ENCODE results near the gene PLCB1. TPM values are rescaled to one million over a fixed set of nuclear protein-coding genes. Genes with fewer than 3 reads are reported as not detected.

Gene PLCB1
- total and polyA plus RNA-seq, 2 donors (not counting 3 experiments of a cell fraction or from before 2014, with no cell fraction given): 10.2 to 53.4 TPM

DNA sequence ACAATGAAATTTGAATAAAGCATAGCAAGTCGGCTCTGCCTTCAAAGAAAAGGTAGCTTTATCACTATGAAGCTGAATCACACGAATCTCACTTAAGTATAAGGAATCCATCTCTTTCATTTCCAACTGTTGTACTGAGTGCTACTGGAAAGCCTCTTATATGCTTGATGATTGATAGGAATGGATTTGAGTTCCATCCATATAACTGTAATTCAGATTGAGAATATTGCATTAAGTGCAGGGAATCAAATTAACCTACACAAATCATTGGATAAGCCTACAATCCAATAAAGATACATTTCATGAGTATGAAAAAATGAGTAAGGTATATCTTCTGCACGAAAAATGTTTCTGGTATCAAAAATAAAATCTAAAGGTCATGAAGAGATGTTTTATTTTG is 492.0 kb downstream of the PLCB1 start:
- Histone ChIP-seq H3K9ac (replicated peaks; ENCODE audit: extremely low read depth, insufficient read depth, low read length) (no peak overlapping the region), H3K4me1 (ENCODE audit: control insufficient read depth, extremely low read depth, insufficient read depth, low read length) (no peaks in the 10 kb centered on the region), H2AFZ (ENCODE audit: low read depth, low read length) (no peak overlapping the region), H3K9me1 (replicated peaks; ENCODE audit: control insufficient read depth, extremely low read depth, insufficient read depth, low read length) (peaks cover 2% of the 10 kb centered on the region), H3K4me2 (ENCODE audit: insufficient read depth, low read length) (no peak overlapping the region), H3K27ac (ENCODE audit: insufficient read depth, low read depth, low read length) (no peak overlapping the region), H3K4me3 (replicated peaks in 1 of 3; ENCODE audit: insufficient read depth in 1 of 3, low read depth in 1 of 3, low read length in 3 of 3) (no peak overlapping the region), H3K79me2 (ENCODE audit: control insufficient read depth, insufficient read depth, low read length) (no peaks in the 10 kb centered on the region), H3K36me3 (ENCODE audit: control insufficient read depth in 2 of 2, extremely low read depth in 1 of 2, insufficient read depth in 2 of 2, low read length in 2 of 2) (no peaks in the 10 kb centered on the region), H3K27me3 (ENCODE audit: control insufficient read depth in 2 of 2, insufficient read depth in 2 of 2, low read length in 2 of 2) (no peaks in the 10 kb centered on the region), H3K9me3 (replicated peaks; ENCODE audit: control insufficient read depth, insufficient read depth, low read length) (no peaks in the 10 kb centered on the region), H4K20me1 (replicated peaks; ENCODE audit: control insufficient read depth, extremely low read depth, insufficient read depth, low read length) (no peaks in the 10 kb centered on the region)
- dilution Hi-C loops (cut with MboI; ENCODE audit: extremely low pct_ligation_motif_present, low sequenced_read_pairs) (no loop called here), intact Hi-C loops (cut with micrococcal nuclease) (no loop called here)
- FAIRE-seq: no peak
- TF ChIP-seq, protein P1, sequence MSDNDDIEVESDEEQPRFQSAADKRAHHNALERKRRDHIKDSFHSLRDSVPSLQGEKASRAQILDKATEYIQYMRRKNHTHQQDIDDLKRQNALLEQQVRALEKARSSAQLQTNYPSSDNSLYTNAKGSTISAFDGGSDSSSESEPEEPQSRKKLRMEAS (IDR thresholded peaks at IDR 0.05; ENCODE audit: insufficient read depth, insufficient read length): no peak
- TF ChIP-seq, protein P2, sequence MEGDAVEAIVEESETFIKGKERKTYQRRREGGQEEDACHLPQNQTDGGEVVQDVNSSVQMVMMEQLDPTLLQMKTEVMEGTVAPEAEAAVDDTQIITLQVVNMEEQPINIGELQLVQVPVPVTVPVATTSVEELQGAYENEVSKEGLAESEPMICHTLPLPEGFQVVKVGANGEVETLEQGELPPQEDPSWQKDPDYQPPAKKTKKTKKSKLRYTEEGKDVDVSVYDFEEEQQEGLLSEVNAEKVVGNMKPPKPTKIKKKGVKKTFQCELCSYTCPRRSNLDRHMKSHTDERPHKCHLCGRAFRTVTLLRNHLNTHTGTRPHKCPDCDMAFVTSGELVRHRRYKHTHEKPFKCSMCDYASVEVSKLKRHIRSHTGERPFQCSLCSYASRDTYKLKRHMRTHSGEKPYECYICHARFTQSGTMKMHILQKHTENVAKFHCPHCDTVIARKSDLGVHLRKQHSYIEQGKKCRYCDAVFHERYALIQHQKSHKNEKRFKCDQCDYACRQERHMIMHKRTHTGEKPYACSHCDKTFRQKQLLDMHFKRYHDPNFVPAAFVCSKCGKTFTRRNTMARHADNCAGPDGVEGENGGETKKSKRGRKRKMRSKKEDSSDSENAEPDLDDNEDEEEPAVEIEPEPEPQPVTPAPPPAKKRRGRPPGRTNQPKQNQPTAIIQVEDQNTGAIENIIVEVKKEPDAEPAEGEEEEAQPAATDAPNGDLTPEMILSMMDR (IDR thresholded peaks at IDR 0.05; ENCODE audit: extremely low read depth in 1 of 2, insufficient read depth in 1 of 2, low read depth in 1 of 2, low read length in 2 of 2): no peak
- no peak for TF ChIP-seq MYC (IDR thresholded peaks at IDR 0.05; ENCODE audit: low read depth, low read length)
- POLR2A ChIA-PET: no interaction called here
- DNase-seq (ENCODE audit: low read depth, low spot score): no peak
- CTCF ChIA-PET: interaction anchor here (1.0 to 1.5 kb wide), 4 partner anchors 12 to 581 kb away, joined by 3 to 4 read pairs (median 4); no protein-coding TSS in a partner anchor
- no TSS peak for BruUV-seq (replicated peaks)

DNA sequence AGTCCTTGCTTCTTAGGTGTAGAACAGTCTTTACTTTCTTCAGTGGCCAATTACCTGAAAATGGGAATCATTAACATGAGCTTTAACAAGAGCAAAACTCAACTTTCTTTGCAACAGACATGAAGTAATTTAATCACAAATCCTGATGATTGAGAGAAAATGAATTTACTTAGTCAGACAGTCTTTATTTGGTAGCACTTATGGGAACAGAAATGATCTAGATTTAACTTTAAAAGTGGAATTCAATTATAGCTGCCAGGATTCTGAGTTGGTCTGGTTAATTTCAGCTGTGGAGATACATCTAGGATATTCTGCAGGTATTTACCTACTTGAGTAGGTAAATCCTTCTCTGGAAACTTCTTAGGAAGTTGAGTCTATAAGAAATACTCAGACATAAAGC is 492.6 kb downstream of the PLCB1 start:
- no peak overlapping the region for H3K9ac ChIP-seq (replicated peaks; ENCODE audit: extremely low read depth, insufficient read depth, low read length)
- ChIA-PET CTCF (interaction anchor here (1.3 kb wide), 1 partner anchor 88 kb away, joined by 3 read pairs; no protein-coding TSS in a partner anchor), POLR2A (no interaction called here)
- H2AFZ ChIP-seq (ENCODE audit: low read depth, low read length): no peak overlapping the region
- intact Hi-C loops (cut with micrococcal nuclease) (no loop called here), dilution Hi-C loops (cut with MboI; ENCODE audit: extremely low pct_ligation_motif_present, low sequenced_read_pairs) (no loop called here)
- H3K4me3 ChIP-seq (replicated peaks in 1 of 3; ENCODE audit: insufficient read depth in 1 of 3, low read depth in 1 of 3, low read length in 3 of 3): no peak overlapping the region
- H3K4me1 ChIP-seq (ENCODE audit: control insufficient read depth, extremely low read depth, insufficient read depth, low read length): no peaks in the 10 kb centered on the region
- no peaks in the 10 kb centered on the region for H4K20me1 ChIP-seq (replicated peaks; ENCODE audit: control insufficient read depth, extremely low read depth, insufficient read depth, low read length)
- H3K9me3 ChIP-seq (replicated peaks; ENCODE audit: control insufficient read depth, insufficient read depth, low read length): no peaks in the 10 kb centered on the region
- H3K9me1 ChIP-seq (replicated peaks; ENCODE audit: control insufficient read depth, extremely low read depth, insufficient read depth, low read length): peaks cover 2% of the 10 kb centered on the region
- TF ChIP-seq, protein P1 (IDR thresholded peaks at IDR 0.05; ENCODE audit: insufficient read depth, insufficient read length): no peak
- TF ChIP-seq JUN (IDR thresholded peaks at IDR 0.05; ENCODE audit: borderline replicate concordance, insufficient read depth, insufficient read length, low read depth) (no peak), MYC (IDR thresholded peaks at IDR 0.05; ENCODE audit: low read depth, low read length) (no peak), POLR2AphosphoS5 (IDR thresholded peaks at IDR 0.05; ENCODE audit: insufficient read depth, low read depth, low read length) (no peak), FOS (IDR thresholded peaks at IDR 0.05; ENCODE audit: borderline replicate concordance, insufficient read depth, low read length) (no peak), GATA2 (IDR thresholded peaks at IDR 0.05; ENCODE audit: insufficient read depth, insufficient read length, low read depth, low read length) (no peak), POLR2A (IDR thresholded peaks at IDR 0.05; ENCODE audit: low read depth, low read length) (no peak), EZH2 (IDR thresholded peaks at IDR 0.05; ENCODE audit: borderline replicate concordance, low read depth, low read length, severe bottlenecking) (no peak)
- TF ChIP-seq, protein P2 (IDR thresholded peaks at IDR 0.05; ENCODE audit: extremely low read depth in 1 of 2, insufficient read depth in 1 of 2, low read depth in 1 of 2, low read length in 2 of 2): no peak
- no TSS peak for BruUV-seq (replicated peaks)
- no peak for DNase-seq (ENCODE audit: low read depth, low spot score)
- no peaks in the 10 kb centered on the region for H3K27me3 ChIP-seq (ENCODE audit: control insufficient read depth in 2 of 2, insufficient read depth in 2 of 2, low read length in 2 of 2)
- no peaks in the 10 kb centered on the region for H3K36me3 ChIP-seq (ENCODE audit: control insufficient read depth in 2 of 2, extremely low read depth in 1 of 2, insufficient read depth in 2 of 2, low read length in 2 of 2)
- no peak overlapping the region for H3K27ac ChIP-seq (ENCODE audit: insufficient read depth, low read depth, low read length)
- FAIRE-seq: no peak
- no peaks in the 10 kb centered on the region for H3K79me2 ChIP-seq (ENCODE audit: control insufficient read depth, insufficient read depth, low read length)
- H3K4me2 ChIP-seq (ENCODE audit: insufficient read depth, low read length): no peak overlapping the region
